IPS-NIHi7 (cell line): ENCODE measurements around the gene PITPNM2.

ENCODE experiments used
- DNase-seq: peaks from one replicate; pipeline ENCODE4 v3.0.0; 2012; ENCODE audit warnings: mixed read lengths; ENCODE audit errors: extremely low spot score

Gene PITPNM2

DNA sequence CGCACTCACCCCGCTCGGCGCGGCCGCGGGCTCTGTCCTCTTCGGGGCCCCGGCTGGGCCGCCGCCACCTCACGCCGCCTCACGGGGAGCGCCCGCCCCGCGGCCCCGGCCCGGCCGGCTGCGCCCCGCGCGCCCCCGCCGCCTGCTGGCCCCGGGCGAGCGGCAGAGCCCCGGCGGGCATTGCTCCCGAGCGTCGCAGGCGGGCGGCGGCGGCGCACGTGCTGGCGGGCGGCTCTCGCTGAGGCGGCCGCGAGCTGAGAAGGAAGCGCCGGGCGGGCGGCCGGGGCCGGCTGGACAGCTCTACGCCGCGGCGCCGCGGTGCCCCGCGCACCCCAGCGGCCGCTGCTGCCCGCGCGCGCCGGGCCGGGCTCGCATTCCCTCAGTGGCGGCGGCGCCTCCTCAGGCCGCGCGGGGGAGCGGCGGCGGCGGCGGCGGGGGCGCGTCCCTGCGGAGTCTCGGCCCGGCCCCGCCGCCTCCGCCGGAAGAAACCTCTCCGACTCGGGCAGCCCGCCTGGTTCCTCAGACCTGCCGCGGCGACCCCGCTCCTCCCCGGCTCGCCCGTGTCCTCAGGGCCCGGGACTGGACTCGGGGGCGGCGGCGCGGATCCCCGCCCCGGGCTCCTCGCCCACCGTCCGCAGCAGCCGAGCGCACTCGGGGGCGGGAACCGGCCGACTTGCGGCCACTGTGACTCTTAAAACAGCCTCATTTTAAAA, at the start of gene PITPNM2:
Gene PITPNM2 (minus strand): TSS at position 347 of the 713 bp plus-strand sequence. CDS start 116,500 bp downstream, outside the sequence.
- DNase-seq: peak; percentile 71

DNA sequence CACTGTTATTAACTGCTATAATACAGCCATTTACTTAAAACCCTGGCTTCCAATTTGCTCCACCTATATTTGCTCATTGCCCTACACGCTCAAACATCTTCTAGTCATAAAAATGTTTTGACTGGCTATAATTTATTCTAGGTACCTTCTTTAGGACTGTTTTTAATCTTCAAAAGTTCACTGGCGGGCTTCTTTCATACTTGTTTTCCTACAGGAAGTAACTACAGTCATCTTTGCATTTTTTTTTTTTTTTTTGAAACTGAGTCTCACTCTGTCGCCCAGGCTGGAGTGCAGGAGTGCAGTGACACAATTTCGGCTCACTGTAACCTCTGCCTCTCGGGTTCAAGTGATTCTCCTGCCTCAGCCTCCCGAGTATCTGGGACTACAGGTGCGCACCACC, 49.5 kb upstream of the PITPNM2 start:
- no peak for DNase-seq

DNA sequence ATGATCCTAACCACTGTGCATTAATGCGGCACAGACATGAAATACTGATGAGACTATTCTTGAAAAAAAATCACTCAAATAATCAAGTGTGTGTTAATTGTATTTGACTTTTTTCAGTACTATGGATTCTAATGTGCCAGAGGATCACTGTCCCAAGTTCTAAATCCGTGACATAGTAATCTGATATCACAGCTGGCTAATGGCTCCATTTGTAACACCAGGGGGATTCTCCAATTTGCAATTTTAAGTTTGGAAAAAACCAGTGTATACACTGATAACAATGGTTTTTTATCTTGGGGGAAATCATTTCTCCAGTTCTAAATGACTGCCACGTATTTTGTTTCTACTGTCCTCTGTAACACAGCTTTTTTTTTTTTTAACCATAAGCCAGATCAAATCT, 49.0 kb upstream of the PITPNM2 start:
- DNase-seq: no peak

DNA sequence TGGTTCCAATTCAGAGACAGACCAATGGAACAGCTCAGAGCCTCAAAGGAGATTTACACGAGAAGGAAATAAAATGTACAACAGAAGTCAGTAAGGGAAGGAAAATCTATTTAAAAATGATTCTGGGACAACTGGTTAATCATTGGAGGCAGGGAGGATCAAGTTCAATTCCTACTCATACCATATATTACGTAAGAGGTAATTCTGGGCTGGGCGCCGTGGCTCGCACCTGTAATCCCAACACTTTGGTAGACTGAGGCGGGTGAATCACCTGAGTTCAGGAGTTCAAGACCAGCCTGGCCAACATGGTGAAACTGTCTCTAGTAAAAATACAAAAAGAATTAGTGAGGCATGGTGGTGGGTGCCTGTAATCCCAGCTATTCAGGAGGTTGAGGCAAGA, 36.7 kb upstream of the PITPNM2 start:
- no peak for DNase-seq

DNA sequence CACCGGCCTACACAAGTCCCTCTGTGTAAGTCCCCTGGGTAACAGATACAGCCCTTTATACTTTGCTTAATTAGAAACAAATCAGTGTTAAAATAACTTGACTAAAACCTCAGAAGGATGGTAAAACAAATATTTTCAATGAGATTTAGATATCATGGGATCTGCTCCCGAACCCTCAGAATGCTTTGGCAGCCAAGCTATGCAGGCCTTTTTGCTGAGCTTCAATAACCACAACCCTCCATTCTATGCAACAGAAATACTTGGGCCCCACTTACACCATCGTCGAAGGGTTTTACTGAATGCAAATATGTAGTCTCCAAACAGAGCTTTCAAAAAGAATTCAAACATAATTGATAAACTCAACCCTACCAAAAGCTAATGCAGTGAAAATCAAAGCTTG, 29.3 kb upstream of the PITPNM2 start:
- DNase-seq: no peak

DNA sequence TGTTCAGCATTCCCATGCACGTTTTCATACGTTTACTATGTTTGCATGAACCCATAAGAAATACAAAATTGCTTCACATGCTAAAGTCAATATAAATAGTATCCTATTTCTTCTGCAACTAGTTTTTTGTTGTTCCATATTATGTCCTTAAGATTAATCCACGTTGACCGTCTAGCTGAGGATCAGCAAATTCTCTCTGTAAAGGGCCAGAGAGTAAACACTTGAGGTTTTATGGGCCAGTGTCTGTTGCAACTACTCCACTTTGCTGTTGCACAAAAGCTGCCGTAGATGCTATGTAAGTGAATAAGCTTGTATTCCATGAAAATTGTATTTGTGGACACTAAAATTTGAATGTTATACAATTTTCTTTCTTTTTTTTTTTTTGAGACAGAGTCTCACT, 21.1 kb upstream of the PITPNM2 start:
- DNase-seq: no peak

DNA sequence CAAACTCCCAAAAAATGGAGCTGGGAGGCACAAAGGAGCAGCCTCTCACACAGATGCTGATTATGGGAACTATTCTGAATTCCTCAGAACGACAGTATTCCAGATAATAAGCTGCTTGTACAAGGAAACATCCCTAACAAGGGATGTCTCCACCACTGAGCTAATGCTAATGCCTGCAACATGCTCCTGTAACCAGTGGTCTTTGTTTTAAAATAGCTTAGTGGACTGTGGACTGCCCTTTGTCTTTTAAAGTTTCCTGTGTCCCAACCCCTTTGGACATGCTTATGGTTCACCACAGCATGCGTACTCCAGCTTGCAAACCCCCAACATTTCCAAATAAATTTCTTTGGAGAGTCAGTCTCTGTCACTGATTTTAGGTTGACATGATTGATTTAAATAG, 16.4 kb upstream of the PITPNM2 start:
- no peak for DNase-seq

DNA sequence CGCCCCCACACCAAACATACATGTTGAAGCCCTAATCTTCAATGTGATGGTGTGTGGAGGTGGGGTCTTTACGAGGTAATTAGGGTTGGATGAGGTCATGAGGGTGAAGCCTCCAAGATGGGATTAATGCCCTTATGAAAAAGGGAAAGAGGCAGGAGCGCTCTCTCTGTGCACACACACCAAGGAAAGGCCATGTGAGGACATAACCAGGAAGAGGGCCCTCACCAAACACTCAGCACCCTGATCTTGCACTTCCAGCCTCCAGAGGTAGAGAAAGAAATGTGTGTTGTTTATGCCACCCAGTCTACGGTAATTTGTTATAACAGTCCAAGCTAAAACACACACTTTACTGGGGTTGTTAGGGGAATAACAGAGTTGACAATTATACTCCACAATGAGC, 14.6 kb upstream of the PITPNM2 start:
- DNase-seq: no peak

DNA sequence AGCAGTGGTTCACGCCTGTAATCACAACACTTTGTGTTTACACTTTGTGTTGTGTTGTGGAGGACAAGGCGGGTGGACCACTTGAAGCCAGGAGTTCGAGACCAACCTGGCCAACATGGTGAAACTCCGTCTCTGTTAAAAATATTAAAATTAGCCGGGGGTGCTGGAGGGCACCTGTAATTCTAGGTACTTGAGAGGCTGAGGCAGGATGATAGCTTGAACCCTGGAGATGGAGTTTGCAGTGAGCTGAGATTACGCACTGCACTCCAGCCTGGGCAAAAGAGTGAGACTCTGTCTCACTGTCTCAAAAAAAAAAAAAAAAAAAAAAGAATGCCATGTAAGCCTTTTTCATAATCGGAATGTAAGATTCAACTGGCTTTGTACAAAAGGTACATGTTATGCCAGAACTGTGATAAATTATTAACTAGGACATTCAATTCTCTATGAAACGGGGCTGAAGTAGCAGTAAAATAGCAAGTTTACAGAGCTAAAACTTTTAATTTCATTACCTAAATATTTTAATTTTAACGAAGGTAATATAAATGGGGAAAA, 13.9 kb upstream of the PITPNM2 start:
- DNase-seq: no peak

DNA sequence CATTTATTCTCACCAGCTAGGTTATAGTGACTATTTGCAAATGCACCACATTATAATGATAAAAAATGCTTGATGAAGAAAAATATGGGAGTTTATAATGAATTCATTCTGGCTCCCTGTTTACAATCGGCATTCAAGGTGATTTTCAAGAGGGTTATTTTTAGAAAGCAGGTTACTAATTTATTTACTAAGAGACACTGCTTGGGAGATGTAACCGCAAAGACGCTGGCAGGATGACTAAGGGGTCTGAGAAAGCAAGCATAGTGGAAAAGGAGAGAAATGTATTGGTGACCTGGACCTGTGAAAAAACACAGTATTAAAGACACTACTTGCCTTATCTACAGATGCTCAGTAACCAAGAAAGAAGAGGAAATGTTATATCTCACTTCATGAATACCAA, 13.3 kb upstream of the PITPNM2 start:
- no peak for DNase-seq

DNA sequence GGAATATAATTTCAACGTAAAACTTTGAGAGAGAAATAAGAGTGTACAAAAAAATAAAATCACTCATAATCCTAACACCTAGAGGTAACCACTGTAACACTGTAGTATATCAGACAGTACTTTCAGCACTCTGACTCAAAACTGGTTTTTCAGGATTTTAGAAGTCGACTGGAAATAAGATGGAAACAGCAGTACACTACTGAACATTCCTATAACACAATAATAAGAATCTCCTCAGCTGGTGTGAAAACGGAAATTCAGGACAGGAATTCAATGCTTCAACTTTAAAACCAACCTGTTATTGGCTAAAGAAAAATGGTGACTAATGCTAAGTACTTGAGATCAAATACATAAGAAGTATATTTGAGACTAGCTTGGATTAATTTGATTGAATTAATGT, 12.3 kb upstream of the PITPNM2 start:
- no peak for DNase-seq

DNA sequence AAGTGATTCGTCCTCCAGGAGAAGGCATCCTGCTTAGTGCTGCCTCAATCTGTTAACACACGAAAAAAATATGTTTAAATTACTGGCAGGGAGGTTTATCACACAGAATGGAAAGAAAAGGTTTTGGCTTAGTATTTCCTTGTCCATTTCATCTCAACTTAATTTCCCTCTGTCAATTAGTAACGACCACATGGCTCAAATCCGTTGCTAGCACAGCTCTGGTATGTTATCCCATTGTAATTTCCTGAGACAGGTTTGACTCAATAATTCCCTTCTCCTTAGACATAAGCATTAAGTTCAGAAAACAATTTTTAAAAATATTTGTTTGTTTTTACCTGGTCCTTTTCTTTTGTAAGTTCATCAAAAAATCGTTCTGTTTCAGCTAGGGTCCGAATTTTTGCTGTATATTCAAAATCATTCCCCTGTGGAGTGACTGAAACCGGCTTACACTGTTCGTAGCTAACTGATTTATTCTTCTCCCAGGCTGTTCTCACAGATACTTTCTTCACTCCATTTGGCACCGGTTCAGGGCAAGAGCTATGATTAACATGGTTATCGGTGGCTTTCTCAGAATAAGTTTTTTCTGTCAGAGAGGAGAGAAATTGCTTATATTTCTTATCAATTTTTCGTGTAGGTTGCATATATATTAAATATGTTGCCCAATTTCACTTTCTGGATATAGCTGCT, 10.1 kb upstream of the PITPNM2 start:
- DNase-seq: no peak

DNA sequence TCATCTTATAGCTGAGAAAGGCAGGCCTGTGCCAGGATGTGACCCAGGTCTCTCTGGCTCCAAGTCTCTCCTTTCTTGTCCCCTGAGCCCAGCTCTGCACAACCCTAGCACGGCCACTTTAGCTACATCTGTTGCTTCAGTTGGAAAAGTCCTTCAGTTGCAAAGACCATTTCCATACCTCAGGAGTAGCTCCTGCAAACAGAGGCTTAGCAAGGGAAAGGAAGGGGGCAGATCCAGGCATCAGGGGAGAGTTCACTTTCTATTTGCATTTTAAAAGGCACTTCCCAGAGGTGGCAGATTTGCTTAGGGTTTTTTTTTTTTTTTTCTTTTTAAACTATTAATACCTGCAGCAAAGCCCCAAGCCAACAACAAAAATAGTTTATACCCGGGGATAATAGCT, 3.0 kb upstream of the PITPNM2 start:
- DNase-seq: peak; percentile 63

DNA sequence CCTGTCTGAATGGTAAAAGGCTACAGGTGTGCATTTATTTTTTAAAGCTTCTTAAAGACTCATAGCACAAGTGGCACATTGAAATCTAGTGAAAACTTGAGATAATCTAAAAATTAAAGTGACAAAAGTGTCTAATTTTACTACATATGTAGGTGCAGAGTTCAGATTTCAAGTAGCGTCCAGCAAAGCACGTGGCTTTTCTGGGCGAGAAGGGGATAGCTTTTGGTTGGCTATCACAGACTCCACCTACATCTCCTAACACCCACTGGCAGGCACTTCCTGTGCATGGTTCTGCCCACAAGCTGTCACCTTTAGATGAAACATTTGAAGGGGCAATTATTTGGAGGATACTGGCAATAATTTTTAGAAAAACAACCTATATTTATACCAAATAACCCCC, 1.9 kb upstream of the PITPNM2 start:
- no peak for DNase-seq

DNA sequence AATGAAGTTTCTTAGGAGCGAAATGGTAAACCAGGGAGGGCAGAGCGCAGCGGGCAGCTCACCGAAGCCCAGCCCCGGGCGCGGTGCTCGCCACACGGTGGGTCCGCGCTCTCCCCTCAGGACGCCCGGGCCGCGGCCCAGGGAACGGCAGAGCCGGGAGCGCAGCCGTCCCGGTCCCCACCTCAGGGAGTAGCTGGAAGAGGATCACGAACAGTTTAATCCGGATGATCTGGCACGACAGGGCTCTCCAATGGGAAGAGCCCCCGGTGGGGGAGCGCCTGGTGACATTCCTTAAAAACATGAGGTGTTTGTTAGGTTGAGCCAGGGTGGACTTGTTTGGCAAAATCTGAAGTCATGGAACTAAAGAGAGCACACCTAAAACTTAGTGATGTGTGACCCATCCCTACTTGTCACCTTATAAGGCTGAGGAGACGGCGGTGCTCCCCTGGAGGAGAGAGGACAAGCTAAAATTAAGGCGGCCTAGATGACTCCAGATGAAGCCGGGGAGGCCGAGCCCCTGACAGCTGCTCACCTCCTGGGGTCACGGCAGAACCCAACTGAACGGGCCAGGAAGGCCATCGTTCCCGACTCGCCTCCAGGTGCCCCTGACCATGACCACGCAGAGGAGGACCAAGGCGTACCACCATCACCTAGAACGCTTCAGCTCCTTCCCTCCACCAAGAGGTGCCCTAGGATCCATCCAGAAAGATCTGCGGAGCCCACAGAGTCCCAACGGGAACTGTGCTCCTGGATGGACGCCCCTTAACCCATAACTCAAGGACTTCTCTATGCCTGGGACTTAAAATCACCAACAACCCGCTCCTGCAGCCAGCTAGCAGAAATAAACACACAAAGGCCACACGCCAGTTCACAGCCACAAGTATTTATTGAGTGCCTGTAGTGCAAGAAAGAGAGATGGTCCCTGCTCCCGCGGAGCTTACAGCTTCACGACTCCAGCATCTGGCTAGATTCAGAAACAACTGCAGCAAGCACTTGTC, 866 bp upstream of the PITPNM2 start:
- no peak for DNase-seq

DNA sequence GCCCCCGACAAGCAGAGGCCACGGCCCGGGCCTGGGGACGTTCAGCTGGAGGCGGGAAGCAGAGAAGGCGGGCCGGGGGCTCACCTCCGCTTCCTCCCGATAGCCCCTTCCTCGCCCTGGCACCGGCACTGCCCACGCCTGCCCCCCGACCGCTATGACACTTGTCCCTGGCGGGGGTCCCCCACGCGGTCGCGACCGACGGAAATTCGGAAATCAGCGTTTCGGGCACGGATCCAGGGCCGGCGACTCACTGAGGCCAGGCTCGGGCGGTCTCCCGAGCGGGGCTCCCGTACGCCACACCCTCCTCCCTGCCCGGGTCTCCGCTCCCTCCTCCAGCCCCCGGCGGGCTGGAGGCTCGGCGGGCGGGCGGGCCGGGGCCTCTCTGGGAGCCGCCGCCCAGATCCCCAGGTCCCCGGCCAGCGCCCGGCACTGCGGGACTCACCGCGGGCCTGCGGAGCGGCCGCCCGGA, 581 bp downstream of the PITPNM2 start:
- DNase-seq: peak; percentile 65

DNA sequence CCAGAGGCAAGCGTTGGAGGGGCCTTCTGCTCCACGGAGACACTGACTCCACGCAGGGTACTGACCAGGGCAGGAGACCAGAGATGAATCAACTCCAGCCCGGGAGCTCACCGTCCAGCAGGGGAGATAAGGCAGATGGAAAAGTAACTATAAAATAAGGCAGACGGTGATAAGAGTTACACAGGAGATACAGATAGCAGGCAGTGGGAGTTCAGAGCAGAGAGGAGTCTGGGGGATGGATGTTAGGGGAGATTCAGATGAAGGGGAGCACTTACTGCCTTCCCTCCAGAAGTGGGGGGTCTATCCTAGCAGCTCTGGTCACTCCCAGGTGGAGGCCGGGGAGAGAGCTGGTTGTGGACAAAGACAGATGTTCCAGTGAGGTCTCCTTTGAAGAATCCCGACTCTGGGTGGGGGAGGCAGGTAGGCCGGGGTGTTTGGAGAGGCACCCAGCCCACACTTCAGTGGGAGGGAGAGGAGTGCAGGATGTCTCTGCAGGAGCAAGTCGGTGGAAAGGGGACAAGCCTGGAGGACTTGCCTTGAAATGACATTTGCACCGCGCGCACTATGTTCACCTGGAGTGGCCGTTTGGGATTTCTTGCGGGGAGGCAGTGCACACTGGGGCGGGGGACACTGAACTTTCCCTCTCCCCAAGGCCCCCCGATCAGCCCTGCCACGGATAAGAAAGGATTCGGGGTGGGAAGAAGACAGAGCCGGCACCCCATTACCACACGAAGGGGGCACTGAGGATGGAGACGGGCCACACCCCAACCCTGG, 1.2 kb downstream of the PITPNM2 start:
- DNase-seq: no peak

DNA sequence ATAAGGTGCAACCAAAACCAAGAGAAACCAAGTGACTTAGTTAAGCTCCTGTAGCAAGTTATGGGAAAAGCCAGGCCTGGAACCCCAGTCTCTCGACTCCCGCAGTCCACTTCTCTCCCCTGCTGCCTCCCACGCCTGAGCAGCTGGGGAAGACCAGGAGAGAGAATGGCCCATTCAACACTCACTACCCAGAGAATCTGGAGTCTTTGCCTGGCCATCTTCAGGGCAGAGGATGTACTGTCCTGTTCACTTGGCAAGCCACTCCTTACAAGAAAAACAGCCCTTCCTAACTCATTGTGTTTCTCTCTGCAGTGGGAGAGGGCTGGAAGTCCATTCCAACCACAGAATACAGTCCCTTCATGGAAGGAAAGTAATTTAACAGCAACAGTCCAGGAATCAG, 1.8 kb downstream of the PITPNM2 start:
- no peak for DNase-seq

DNA sequence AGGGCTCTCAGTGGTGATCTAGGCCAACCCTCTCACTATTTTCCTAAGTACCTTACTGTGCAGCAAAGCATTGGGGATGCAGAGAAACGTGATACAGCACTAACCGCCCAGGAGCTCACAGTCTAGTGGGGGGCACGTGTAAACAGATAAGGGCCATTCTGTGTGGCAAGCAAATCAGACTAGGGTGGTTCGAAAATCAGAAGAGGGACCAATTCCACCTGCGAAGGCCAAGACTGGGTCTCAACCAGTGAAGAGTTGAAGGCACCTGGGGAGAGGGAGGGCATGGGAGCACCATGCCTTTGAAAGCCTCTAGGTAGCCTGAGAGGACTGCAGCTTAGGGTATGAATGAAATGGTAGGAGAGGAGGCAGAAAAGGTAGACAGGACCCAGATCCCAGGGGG, 2.2 kb downstream of the PITPNM2 start:
- DNase-seq: no peak

DNA sequence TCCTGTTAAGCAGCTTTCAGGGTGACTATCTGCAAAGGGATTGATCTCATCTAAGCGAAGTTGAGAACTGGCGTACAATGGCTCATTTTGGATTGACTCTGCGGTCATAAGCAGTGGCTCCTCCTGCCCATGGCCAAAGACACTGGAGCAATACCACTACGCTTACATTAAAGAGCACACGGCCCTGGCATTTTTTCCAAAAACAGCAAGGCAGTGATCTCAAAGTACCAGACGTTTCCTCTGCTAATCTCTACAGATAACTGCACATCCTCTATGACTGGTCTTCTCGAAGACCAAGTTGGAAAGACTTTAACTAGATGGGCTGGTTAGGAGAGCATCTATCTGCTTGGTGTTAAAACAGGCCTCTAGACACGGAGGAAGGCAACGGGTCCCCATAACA, 2.7 kb downstream of the PITPNM2 start:
- no peak for DNase-seq

DNA sequence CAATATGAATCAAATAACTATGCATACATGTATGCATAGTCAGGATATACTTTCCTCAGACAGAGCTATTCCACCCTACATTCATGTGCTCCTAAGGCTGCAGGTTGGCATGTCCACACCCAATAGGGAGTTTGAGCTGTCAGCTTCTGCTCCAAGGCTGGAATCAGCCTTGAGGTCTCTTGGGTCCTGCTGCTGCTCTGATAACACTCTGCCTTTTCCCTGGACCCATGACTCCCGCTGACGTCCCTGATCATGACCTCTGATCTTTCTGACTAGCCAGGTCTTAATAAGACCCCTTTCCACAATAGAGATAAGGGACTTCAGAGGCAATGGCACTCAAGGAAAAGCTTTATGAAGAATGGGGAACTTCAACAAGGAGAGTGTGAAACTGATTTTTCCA, 5.7 kb downstream of the PITPNM2 start:
- no peak for DNase-seq
